Head of caudate nucleus (tissue), 42 donors: ENCODE results near the gene C6orf132.
"Not testable (repeated sequence)": the region's sequence is repeated elsewhere in the genome, so short reads cannot be mapped to it uniquely, and the experiment has no call there.

ENCODE experiments used
- DNase-seq, 42 donors: peaks; one replicate each; pipeline versions ENCODE4 v3.0.0 to v3.0.0-alpha.2; 2020 to 2021; ENCODE audit warnings: mixed read lengths in 7 of 42
- intact Hi-C: fragments of 100-400 bp; cut with DNase I; formaldehyde crosslinking; loops from one replicate; pipeline ENCODE4 v1.15.0; 2022

C6orf132 gene, protein sequence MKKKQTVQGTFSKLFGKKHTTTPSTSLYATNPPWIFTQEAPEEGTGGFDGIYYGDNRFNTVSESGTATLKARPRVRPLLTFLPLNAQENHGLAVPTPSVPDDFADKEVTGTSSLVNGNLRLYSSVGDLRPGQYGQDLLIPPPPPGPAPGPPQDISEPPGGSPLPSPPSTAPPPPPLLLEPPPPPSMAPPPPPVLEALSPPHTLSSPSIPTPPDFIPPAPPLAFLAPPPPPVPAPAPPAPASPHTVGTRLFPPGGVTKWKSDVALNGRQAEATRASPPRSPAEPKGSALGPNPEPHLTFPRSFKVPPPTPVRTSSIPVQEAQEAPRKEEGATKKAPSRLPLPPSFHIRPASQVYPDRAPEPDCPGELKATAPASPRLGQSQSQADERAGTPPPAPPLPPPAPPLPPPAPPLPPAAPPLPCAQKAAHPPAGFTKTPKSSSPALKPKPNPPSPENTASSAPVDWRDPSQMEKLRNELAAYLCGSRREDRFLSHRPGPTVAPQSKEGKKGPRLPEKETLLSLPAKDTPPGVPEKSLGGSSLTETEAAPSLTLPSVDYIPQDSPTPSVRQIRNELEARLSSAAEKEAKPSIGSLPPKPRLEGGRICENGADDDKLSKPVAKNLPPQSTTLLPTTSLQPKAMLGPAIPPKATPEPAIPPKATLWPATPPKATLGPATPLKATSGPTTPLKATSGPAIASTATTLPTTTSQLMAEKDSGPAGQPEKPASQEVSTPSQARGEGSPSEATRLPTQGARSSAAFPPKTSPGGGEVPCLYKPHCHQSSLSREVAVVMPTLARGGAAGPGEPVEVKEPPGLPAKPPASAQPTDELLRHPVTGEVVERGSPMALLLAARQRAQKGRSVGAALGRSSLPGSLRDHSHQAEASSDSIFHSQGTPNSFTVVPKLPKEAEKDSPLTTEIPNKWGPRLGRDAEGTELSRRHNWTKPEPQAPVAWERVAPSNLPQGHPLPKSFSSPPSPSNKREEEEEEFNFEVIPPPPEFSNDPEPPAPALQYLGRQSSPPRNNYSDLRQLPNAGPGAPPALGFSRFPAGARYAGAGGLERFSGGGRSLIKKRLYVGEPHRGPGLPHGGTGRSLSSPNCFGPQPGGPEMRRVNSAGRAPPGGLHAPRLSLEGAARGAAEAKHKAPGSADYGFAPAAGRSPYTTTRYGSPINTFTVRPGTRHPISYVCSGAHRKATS

DNA sequence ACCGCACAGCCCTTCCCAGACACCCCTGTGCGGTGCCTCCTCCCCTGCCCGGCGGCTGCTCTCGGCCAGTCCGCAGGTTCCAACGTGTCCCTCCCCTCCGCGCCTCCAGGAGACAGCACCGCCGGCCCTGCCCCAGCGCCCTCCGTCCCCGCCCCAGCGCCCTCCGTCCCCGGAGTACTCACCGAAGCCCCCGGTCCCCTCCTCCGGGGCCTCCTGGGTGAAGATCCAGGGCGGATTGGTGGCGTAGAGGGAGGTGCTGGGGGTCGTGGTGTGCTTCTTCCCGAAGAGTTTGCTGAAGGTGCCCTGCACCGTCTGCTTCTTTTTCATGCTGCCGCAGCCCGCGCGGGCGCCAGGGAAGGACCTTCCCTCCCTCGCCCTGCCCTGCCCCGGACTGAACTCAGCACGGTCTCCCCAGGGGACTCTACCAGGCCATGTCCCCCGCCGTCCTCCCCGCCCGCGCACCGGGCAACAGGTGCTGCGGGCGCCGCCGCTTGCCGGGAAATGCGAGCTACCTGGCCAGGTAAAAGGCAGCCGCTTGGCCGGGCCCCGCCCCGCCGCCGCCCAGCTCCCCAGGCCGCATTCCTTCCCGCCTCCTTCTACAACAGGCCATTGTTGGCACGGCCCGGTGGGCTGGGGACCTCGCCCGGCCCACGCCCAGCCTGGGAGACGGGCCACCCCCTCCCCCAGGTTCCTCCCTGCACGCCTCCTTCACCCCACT lies at the start of gene C6orf132:
TSS of gene C6orf132 (minus strand) at position 503 of the 718 bp plus-strand sequence. CDS start at position 327, 176 bp downstream.
- intact Hi-C loops: no loop called here
- DNase-seq: no peak

DNA sequence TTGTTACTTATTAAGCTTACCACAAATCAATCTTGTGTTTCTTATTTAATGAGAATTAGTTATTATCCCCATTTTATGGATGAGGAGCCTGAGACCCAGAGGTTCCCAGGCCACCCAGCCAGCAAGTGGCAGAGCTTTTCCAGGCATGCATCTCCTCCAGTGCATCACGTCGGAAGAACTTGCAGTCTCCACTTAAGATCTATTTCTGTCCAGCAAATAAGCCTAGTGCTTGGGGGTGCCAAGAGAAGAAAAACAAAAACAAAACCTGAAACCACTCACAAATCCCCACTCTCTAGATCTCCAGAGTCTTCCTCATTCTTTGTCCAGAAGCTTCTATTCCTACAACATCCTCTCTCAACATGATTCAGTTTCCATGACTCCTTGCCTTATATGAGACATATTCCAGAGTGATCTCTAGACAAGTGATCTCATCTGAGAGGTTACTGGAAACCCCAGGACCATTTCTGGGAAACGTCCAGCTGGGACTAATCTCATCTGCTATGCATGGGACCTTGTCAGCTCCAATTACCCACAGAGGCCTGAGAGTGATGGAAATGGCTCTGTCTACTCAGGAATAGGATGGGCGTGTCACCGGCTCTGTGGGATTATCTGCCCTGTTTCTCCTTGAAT lies 48.2 kb upstream of the C6orf132 start:
- peak in 1 of 42 donors; percentile 3 for DNase-seq
- intact Hi-C loops: no loop called here

- intact Hi-C loops: no loop called here
- DNase-seq: no peak
These were observed 46.0 kb upstream of the C6orf132 start for GRCh38 chr6:42188406-42188805.

GRCh38 chr6:42185597-42185996 lies 43.2 kb upstream of the C6orf132 start:
- DNase-seq: no peak
- intact Hi-C loops: no loop called here

GRCh38 chr6:42184475-42184874 lies 42.1 kb upstream of the C6orf132 start:
- no peak for DNase-seq
- intact Hi-C loops: no loop called here

- DNase-seq: no peak
- intact Hi-C loops: no loop called here
These were observed 39.7 kb upstream of the C6orf132 start for GRCh38 chr6:42182101-42182500.

DNA sequence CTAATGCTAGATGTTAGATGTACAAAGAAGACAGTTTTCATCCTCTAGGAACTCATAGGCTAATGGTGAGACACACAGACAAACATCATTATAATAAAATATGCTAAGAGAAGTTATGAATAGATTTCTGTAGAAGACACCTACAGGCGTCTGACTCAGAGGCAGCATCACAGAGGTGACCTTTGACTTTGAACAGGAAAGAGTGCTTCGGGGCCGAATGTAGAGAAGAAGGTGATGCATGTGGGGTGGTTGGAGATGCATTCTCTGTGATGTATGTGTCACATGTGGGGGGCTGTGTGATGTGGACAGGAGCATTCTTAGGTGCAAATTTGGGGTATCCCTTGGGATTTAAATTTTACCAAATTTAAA lies 37.5 kb upstream of the C6orf132 start:
- DNase-seq: no peak
- intact Hi-C loops: no loop called here

DNA sequence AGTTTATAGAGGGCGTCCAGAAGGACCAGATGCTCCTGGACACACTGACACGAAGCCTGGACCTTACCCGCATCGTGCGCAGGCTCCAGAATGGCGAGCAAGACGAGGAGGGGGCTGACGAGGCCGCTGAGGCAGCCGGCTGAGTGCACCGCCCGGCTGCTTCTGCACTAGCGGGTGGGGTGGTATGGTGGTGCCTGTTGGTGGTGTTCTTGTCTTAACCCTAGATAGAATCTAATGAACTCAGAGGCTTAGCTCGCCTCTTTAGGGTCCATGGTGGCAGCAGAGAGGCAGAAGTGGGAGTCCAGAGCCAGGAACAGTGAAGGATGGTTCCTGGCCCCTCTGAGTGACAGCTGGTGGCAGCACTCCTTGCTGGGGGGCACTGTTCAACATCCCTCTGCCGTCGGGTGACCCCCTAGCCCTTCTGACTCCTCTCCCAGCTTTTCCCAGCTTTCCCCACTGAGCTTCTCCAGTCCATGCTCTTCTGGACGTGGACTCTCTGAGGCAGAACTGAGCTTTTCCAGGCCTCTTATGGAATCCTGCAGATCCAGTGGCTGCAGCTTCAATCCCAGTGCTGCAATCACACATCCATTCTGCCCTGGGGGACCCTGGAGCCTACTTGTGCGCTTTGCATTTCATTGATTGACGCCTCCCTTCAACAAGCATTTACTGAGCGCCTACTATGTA lies 37.0 kb upstream of the C6orf132 start:
- DNase-seq: no peak
- intact Hi-C loops: no loop called here

DNA sequence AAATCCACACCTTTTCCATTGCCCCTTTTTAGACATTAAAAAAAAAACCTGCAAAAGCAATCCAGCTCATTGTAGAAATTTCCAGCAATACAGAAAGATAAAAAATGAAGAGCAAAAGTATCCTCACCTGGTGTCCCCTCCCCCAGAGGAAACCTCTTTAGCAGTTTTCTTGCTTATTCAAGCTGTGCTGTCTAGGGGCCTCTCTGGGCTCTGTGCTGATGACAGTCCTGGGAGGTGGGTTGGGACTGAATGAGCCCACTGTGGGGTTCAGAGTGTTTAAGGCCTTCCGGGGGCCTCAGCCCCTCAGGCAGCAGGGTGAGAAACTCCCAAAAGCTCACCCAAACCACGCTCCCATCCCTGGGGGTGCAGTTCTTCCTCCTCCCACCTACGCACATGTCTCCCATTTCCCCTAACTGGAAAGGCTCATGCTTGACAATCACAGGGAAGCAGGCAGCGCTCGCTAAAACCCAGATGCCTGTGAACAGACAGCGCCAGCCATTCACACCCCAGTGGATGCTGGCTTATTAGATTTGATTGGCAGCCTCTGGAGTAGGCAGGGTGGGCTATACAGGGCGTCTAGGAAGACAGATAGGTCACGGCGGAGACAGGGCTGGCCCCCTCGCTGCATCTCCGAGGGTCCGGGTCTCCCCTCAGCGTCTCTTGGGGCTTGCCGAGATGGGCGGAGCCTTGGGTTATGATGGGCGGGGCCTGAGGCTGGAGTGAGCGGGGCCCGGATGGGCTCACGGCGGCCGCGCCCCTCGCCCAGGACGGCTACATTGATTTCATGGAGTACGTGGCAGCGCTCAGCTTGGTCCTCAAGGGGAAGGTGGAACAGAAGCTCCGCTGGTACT lies 35.3 kb upstream of the C6orf132 start:
- intact Hi-C loops: no loop called here
- peak in 40 of 42 donors; percentile 4 to 69 (median 36) for DNase-seq

- intact Hi-C loops: no loop called here
- no peak for DNase-seq
These were observed 34.6 kb upstream of the C6orf132 start for GRCh38 chr6:42176981-42177380.

- DNase-seq: no peak
- intact Hi-C loops: no loop called here
These were observed 33.4 kb upstream of the C6orf132 start for GRCh38 chr6:42175860-42176259.

- no peak for DNase-seq
- intact Hi-C loops: no loop called here
These were observed 30.7 kb upstream of the C6orf132 start, which contains the start of gene GUCA1A for GRCh38 chr6:42173101-42173500. Gene GUCA1A, plus strand, starts transcription at chr6:42173364. Its CDS starts 250 bp downstream, at chr6:42173614.

- no peak for DNase-seq
These were observed 29.6 kb upstream of the C6orf132 start for GRCh38 chr6:42171813-42172581.

DNA sequence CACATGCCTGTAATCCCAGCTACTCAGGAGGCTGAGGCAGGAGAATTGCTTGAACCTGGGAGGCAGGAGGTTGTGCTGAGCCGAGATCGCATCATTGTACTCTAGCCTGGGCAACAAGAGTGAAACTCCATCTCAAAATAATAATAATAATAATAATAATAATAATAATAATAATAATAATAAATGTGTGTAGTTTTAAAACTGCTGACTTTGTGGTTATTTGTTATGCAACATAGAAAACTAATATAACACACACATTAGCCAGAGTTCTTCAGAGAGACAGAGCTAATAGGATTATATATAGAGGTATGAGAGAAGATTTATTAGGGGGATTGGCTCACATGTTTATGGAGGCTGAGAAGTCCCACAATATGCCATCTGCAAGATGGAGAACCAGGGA lies 27.4 kb upstream of the C6orf132 start:
- intact Hi-C loops: loop anchor here (5.0 kb wide), 1 partner anchor 92 kb away; no protein-coding TSS in a partner anchor
- not testable (repeated sequence) for DNase-seq

More at GRCh38 chr6:42171813-42172581, 29.6 kb upstream of the C6orf132 start:
- intact Hi-C loops: no loop called here

DNA sequence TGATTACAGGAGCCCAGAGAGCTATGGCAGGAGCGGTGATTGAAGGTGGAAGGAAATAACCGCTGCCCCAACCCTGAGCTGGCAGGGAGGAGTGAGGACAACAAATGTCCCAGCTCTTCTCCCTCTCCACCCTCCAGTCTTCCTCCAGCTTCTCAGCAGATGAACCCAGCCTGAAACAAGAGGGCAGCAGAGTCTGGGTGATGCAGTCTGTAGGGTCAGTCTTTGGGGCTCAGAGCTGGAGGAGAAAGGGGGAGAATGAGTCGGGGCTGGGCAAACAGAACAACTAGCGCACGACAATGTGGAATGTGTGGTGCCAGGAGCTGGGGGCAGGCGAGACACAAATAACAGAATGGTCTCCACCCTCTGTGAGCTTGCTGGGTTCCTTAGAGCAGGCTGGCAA lies 26.2 kb upstream of the C6orf132 start:
- DNase-seq: no peak
- intact Hi-C loops: loop anchor here (5.0 kb wide), 1 partner anchor 91 kb away; no protein-coding TSS in a partner anchor
